Sigmoid colon (tissue), 7 donors: ENCODE data around the gene KRT23. TPM values are rescaled to one million over a fixed set of nuclear protein-coding genes. Genes with fewer than 3 reads are reported as not detected.

Experiments
- DNase-seq: peaks from one replicate; pipeline ENCODE4 v3.0.0-alpha.2; 2019
- H3K27ac ChIP-seq, 4 donors: fragments of 200-600 bp; sonication (generic); one replicate each; pipeline ENCODE4 v1.5.1; 2016 to 2019; ENCODE audit warnings: mild to moderate bottlenecking in 1 of 4
- H3K27me3 ChIP-seq, 3 donors: fragments of 200-600 bp; sonication (generic); one replicate each; pipeline ENCODE4 v1.5.1; 2019; ENCODE audit warnings: mild to moderate bottlenecking in 1 of 3
- H3K36me3 ChIP-seq, 4 donors: fragments of 200-600 bp; sonication (generic); one replicate each; pipeline ENCODE4 v1.5.1; 2016 to 2019
- H3K4me1 ChIP-seq, 4 donors: fragments of 200-600 bp; sonication (generic); one replicate each; pipeline ENCODE4 v1.5.1; 2017 to 2019
- H3K4me3 ChIP-seq, 4 donors: fragments of 200-600 bp; sonication (generic); one replicate each; pipeline ENCODE4 v1.5.1; 2017 to 2019; ENCODE audit warnings: mild to moderate bottlenecking in 2 of 4, moderate library complexity in 1 of 4
- H3K9me3 ChIP-seq, 4 donors: fragments of 200-600 bp in 3 of 4; sonication (generic) in 3 of 4; one replicate each; pipeline versions ENCODE4 v1.5.1 to v1.6.1; 2013 to 2019
- CTCF ChIP-seq, 4 experiments: fragments of 450-650 bp in 3 of 4; fragments of 200-600 bp in 1 of 4; IDR thresholded peaks; one replicate each; pipeline ENCODE4 v1.5.1; 2016 to 2019; ENCODE audit warnings: antibody characterized with exemption in 4 of 4, mild to moderate bottlenecking in 3 of 4, moderate library complexity in 2 of 4
- EP300 ChIP-seq, 4 donors: sonication (generic); formaldehyde crosslinking; IDR thresholded peaks; one replicate each; pipeline ENCODE4 v1.6.1; 2017; ENCODE audit warnings: antibody characterized with exemption in 4 of 4
- POLR2A ChIP-seq, 2 donors: fragments of 450-650 bp; IDR thresholded peaks; one replicate each; pipeline ENCODE4 v1.6.1; 2016; ENCODE audit warnings: antibody characterized with exemption in 2 of 2, mild to moderate bottlenecking in 2 of 2, moderate library complexity in 2 of 2
- POLR2AphosphoS5 ChIP-seq, 4 donors: sonication (generic); formaldehyde crosslinking; IDR thresholded peaks; one replicate each; pipeline ENCODE4 v1.6.1; 2017; ENCODE audit warnings: antibody characterized with exemption in 4 of 4
- WGBS, 2 donors: extraction: QIAGEN DNeasy Blood & Tissue Kit; methylation state at CpG; one replicate each; pipeline ENCODE4 v1.1.7; 2013; 5-methylcytosine and 5-hydroxymethylcytosine counted together
- intact Hi-C: fragments of 100-400 bp; cut with DNase I; formaldehyde crosslinking; loops from one replicate; pipeline ENCODE4 v1.15.1; 2023
- polyA plus RNA-seq, 3 donors: library from polyadenylated mRNA; stranded (reverse); fragments of 200-250 nt; gene quantifications; one replicate each; pipeline ENCODE4 v1.2.3, GENCODE V29; 2013
- total RNA-seq, 4 donors: library from RNA; depleted of rRNA; stranded (reverse); fragments of >200 nt; gene quantifications; one replicate each; pipeline ENCODE4 v1.1.0, GENCODE V29; 2016
- donor health status: healthy with polysubstance abuse.
- donor health status: Bipolar disorder and iron deficiency.
- donor health status: healthy.

KRT23 gene
- total and polyA plus RNA-seq, 7 donors: 0.27 to 3.7 (median 0.48) TPM; not detected in 3

- H3K27me3 ChIP-seq: peaks cover 0 to 7% (median 0%) of the 10 kb centered on the region in 3 donors
- H3K9me3 ChIP-seq: no peaks in the 10 kb centered on the region
- H3K36me3 ChIP-seq: no peaks in the 10 kb centered on the region
- intact Hi-C loops: no loop called here
- WGBS, 2 donors: 77 to 81% methylated on average over 12 of the region's 12 CpGs
- no peak for TF ChIP-seq POLR2AphosphoS5 (IDR thresholded peaks at IDR 0.05)
- TF ChIP-seq CTCF (IDR thresholded peaks at IDR 0.05): no peak
- no peak for TF ChIP-seq POLR2A (IDR thresholded peaks at IDR 0.05)
- no peak for TF ChIP-seq EP300 (IDR thresholded peaks at IDR 0.05)
- H3K4me3 ChIP-seq: no peak overlapping the region
- no peak for DNase-seq
- no peaks in the 10 kb centered on the region for H3K4me1 ChIP-seq
- no peak overlapping the region for H3K27ac ChIP-seq
These were observed 20.9 kb upstream of the KRT23 start for GRCh38 chr17:40958086-40958953.

DNA sequence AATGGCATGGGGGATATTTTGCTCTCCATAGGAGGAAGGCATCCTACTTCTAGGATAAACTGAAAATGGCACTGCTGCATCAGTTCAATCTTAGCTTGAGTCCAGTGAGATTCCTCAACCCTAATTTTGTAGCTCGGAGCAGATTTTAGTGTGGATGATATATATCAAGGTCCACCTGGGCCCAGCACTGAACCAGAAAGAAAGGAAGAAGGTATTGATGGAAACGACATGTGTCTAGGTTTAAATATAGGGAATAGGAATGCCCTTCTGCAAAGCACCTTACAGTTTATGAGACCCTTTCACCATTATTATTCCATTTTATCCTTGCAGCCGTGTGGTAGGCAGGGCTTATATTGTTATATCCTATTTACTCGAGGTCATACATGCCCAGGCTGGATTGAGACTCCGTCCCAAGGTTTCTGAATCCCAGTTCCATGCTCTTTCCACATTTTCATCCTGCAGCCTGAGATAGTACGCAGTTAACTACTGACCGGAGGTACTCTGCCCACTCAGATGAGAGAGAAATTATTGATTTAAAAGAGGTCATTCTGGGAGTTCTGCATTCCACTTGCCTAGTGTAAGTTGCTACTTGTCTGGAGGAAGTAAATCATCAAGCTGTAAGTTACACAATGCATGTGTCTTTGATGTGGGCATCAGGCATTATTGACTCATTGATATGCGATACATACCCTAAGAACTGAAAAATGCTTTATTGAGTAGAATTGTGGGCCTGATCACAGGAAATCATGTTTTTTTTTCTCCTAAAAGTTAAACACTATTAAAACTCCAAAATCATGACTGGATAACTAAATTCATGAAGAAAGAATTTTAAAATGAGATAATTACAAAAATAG, 19.2 kb upstream of the KRT23 start:
- DNase-seq: no peak
- 70 to 83% methylated on average over 8 of the region's 8 CpGs for WGBS, 2 donors
- Histone ChIP-seq H3K27me3 (peaks cover 0 to 7% (median 0%) of the 10 kb centered on the region in 3 donors), H3K4me1 (no peaks in the 10 kb centered on the region), H3K27ac (no peak overlapping the region), H3K9me3 (no peaks in the 10 kb centered on the region), H3K4me3 (no peak overlapping the region), H3K36me3 (no peaks in the 10 kb centered on the region)
- intact Hi-C loops: no loop called here
- no peak for TF ChIP-seq EP300 (IDR thresholded peaks at IDR 0.05)
- TF ChIP-seq POLR2AphosphoS5 (IDR thresholded peaks at IDR 0.05): no peak
- no peak for TF ChIP-seq CTCF (IDR thresholded peaks at IDR 0.05)
- TF ChIP-seq POLR2A (IDR thresholded peaks at IDR 0.05): no peak

DNA sequence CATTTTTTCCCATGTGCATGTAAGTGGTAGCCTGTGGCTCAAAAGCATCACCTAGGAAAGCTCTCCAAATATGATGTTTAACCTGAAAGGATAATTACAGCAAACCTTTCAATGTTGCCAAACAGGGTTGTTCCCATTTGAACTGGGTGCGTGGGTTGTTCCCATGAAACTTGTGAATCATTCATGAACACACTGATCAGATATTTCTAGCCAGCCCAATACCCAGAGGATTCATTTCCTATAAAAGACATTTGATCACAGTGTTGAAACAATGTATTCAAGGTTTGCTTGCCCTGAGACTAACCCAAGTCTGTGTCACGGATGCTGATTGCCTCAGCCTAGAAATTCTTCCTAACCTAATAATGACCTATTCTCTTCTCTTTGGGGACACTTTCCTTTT, 16.4 kb upstream of the KRT23 start:
- Histone ChIP-seq H3K36me3 (no peaks in the 10 kb centered on the region), H3K27me3 (peaks cover 0 to 8% (median 6%) of the 10 kb centered on the region in 3 donors), H3K4me3 (no peak overlapping the region), H3K9me3 (no peaks in the 10 kb centered on the region), H3K27ac (no peak overlapping the region), H3K4me1 (no peaks in the 10 kb centered on the region)
- intact Hi-C loops: no loop called here
- no peak for TF ChIP-seq POLR2A (IDR thresholded peaks at IDR 0.05)
- no peak for TF ChIP-seq CTCF (IDR thresholded peaks at IDR 0.05)
- TF ChIP-seq POLR2AphosphoS5 (IDR thresholded peaks at IDR 0.05): no peak
- no peak for TF ChIP-seq EP300 (IDR thresholded peaks at IDR 0.05)
- 68 to 91% methylated on average over 2 of the region's 2 CpGs for WGBS, 2 donors
- no peak for DNase-seq

DNA sequence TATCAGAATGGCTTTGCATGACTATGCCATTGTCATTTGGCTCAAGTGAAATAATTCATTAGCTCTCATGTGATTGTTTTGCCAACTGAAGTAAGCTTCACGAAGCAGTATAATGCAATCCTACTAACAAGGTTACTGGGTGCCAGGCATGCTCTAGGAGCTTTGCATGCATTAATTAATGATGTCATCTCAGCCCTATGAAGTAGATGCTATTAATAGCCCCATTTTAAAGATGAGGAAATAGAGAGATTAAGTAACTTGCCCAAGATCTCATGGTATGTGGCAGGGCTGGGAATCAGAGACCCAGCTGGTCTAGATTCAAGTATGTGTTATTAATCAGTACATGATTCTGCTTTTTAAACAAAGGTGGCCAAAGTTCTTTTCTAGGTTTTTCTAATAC, 15.2 kb upstream of the KRT23 start:
- Histone ChIP-seq H3K4me1 (no peaks in the 10 kb centered on the region), H3K27ac (no peak overlapping the region), H3K27me3 (peaks cover 0 to 20% (median 6%) of the 10 kb centered on the region in 3 donors), H3K9me3 (no peaks in the 10 kb centered on the region), H3K36me3 (no peaks in the 10 kb centered on the region), H3K4me3 (no peak overlapping the region)
- 79 to 88% methylated on average over 1 of the region's 1 CpG for WGBS, 2 donors
- no peak for DNase-seq
- intact Hi-C loops: no loop called here
- TF ChIP-seq POLR2A (IDR thresholded peaks at IDR 0.05) (no peak), CTCF (IDR thresholded peaks at IDR 0.05) (no peak), POLR2AphosphoS5 (IDR thresholded peaks at IDR 0.05) (no peak), EP300 (IDR thresholded peaks at IDR 0.05) (no peak)
